Mesendoderm (in vitro differentiated cells): ENCODE data around the gene NAGLU.
A peak's percentile ranks its signal among the peaks of the same experiment; 100 is the strongest.

Experiments
- DNase-seq: peaks from one replicate; pipeline ENCODE4 v3.0.0; 2013
- H2AK5ac ChIP-seq: 2 replicates; pipeline ENCODE4 v1.6.1; 2013; ENCODE audit warnings: low read length, inconsistent platforms
- H2BK120ac ChIP-seq: 2 replicates; pipeline ENCODE4 v1.6.1; 2013; ENCODE audit warnings: low read depth, mild to moderate bottlenecking, low read length, moderate library complexity, mixed read lengths
- H2BK15ac ChIP-seq: replicated peaks from 2 replicates; pipeline ENCODE4 v1.6.1; 2013; ENCODE audit warnings: low read depth, mild to moderate bottlenecking, moderate library complexity
- H2BK5ac ChIP-seq: 2 replicates; pipeline ENCODE4 v1.6.1; 2013; ENCODE audit warnings: low read length, inconsistent platforms
- H3K18ac ChIP-seq: 2 replicates; pipeline ENCODE4 v1.6.1; 2013; ENCODE audit warnings: mild to moderate bottlenecking, low read length, mixed read lengths
- H3K23ac ChIP-seq: one replicate; pipeline ENCODE4 v1.6.1; 2013; ENCODE audit warnings: low read length
- H3K27ac ChIP-seq: 2 replicates; pipeline ENCODE4 v1.5.1; 2013; ENCODE audit warnings: low read depth, mild to moderate bottlenecking, inconsistent platforms, low read length, moderate library complexity
- H3K27me3 ChIP-seq: 2 replicates; pipeline ENCODE4 v1.6.1; 2013; ENCODE audit warnings: low read length, control low read depth, mild to moderate bottlenecking, inconsistent platforms; ENCODE audit not compliant: insufficient read depth, poor library complexity
- H3K36me3 ChIP-seq: 2 replicates; pipeline ENCODE4 v1.6.1; 2013; ENCODE audit warnings: low read length, inconsistent platforms; ENCODE audit not compliant: control insufficient read depth, insufficient read depth
- H3K4ac ChIP-seq: one replicate; pipeline ENCODE4 v1.6.1; 2013; ENCODE audit warnings: low read depth, mild to moderate bottlenecking, low read length, moderate library complexity
- H3K4me1 ChIP-seq: 2 replicates; pipeline ENCODE4 v1.6.1; 2013; ENCODE audit warnings: low read depth, low read length, inconsistent platforms; ENCODE audit not compliant: control insufficient read depth
- H3K4me2 ChIP-seq: 2 replicates; pipeline ENCODE4 v1.6.1; 2013; ENCODE audit warnings: low read length
- H3K4me3 ChIP-seq: 2 replicates; pipeline ENCODE4 v1.5.1; 2013; ENCODE audit warnings: mild to moderate bottlenecking, low read length
- H3K56ac ChIP-seq: one replicate; pipeline ENCODE4 v1.6.1; 2013; ENCODE audit warnings: low read length
- H3K79me1 ChIP-seq: 2 replicates; pipeline ENCODE4 v1.6.1; 2013; ENCODE audit warnings: low read length, inconsistent platforms
- H3K79me2 ChIP-seq: 2 replicates; pipeline ENCODE4 v1.6.1; 2013; ENCODE audit warnings: mild to moderate bottlenecking, low read length; ENCODE audit not compliant: control insufficient read depth, insufficient read depth
- H3K9ac ChIP-seq: 2 replicates; pipeline ENCODE4 v1.6.1; 2013; ENCODE audit warnings: low read length, inconsistent platforms
- H4K5ac ChIP-seq: one replicate; pipeline ENCODE4 v1.6.1; 2013; ENCODE audit warnings: low read length
- H4K8ac ChIP-seq: one replicate; pipeline ENCODE4 v1.6.1; 2013; ENCODE audit warnings: low read depth, mild to moderate bottlenecking, control low read depth, low read length, moderate library complexity
- WGBS: extraction: QIAGEN DNeasy Blood & Tissue Kit; methylation state at CpG from one replicate; pipeline ENCODE4 v1.1.7; 2013; ENCODE audit warnings: low lambda C conversion rate, missing lambda C conversion rate; ENCODE audit not compliant: insufficient coverage; ENCODE audit errors: extremely low coverage; 5-methylcytosine and 5-hydroxymethylcytosine counted together

Gene NAGLU

GRCh38 chr17:42518755-42519545 lies 17.1 kb upstream of the NAGLU start:
- Histone ChIP-seq H3K27me3 (no peaks in the 10 kb centered on the region), H2BK5ac (no peak overlapping the region), H3K9ac (no peak overlapping the region), H3K4me1 (peaks cover 6% of the 10 kb centered on the region), H3K18ac (no peak overlapping the region), H4K5ac (no peak overlapping the region), H3K56ac (no peak overlapping the region), H3K36me3 (peaks cover 3% of the 10 kb centered on the region), H3K79me2 (no peaks in the 10 kb centered on the region), H2AK5ac (no peak overlapping the region), H3K23ac (no peak overlapping the region), H2BK15ac (no peak overlapping the region), H4K8ac (no peak overlapping the region), H3K4me3 (no peak overlapping the region), H3K79me1 (no peaks in the 10 kb centered on the region), H3K4ac (no peak overlapping the region), H3K4me2 (no peak overlapping the region), H2BK120ac (no peak overlapping the region), H3K27ac (peak overlapping the region; percentile 53)
- DNase-seq = no peak
- no CpG with 5 or more reads among the region's 6 CpGs for WGBS

- H3K27me3 ChIP-seq = no peaks in the 10 kb centered on the region
- no peaks in the 10 kb centered on the region for H3K79me2 ChIP-seq
- H3K4me2 ChIP-seq = no peak overlapping the region
- H2BK120ac ChIP-seq = peak overlapping the region; percentile 13
- H3K23ac ChIP-seq = no peak overlapping the region
- H3K56ac ChIP-seq = no peak overlapping the region
- no peak overlapping the region for H3K9ac ChIP-seq
- DNase-seq = peak; percentile 95
- no peak overlapping the region for H3K4me3 ChIP-seq
- no peak overlapping the region for H4K5ac ChIP-seq
- peaks cover 2% of the 10 kb centered on the region for H3K36me3 ChIP-seq
- no peak overlapping the region for H2BK15ac ChIP-seq
- no peak overlapping the region for H4K8ac ChIP-seq
- no peaks in the 10 kb centered on the region for H3K79me1 ChIP-seq
- H3K18ac ChIP-seq = no peak overlapping the region
- peaks cover 6% of the 10 kb centered on the region for H3K4me1 ChIP-seq
- no CpG with 5 or more reads among the region's 12 CpGs for WGBS
- no peak overlapping the region for H3K4ac ChIP-seq
- H3K27ac ChIP-seq = peak overlapping the region; percentile 53
- H2BK5ac ChIP-seq = no peak overlapping the region
- H2AK5ac ChIP-seq = no peak overlapping the region
These were observed 16.2 kb upstream of the NAGLU start for GRCh38 chr17:42519546-42520491.

GRCh38 chr17:42520540-42520951 lies 15.5 kb upstream of the NAGLU start:
- Histone ChIP-seq H2BK120ac (no peak overlapping the region), H3K4me3 (no peak overlapping the region), H3K79me1 (no peaks in the 10 kb centered on the region), H3K23ac (no peak overlapping the region), H3K4me2 (no peak overlapping the region), H3K27ac (peak overlapping the region; percentile 47), H3K79me2 (no peaks in the 10 kb centered on the region), H2BK5ac (no peak overlapping the region), H3K9ac (no peak overlapping the region), H4K5ac (no peak overlapping the region), H3K27me3 (no peaks in the 10 kb centered on the region), H3K4ac (no peak overlapping the region), H3K36me3 (peaks cover 2% of the 10 kb centered on the region), H3K56ac (no peak overlapping the region), H2BK15ac (no peak overlapping the region), H3K18ac (no peak overlapping the region), H4K8ac (no peak overlapping the region), H2AK5ac (no peak overlapping the region), H3K4me1 (peaks cover 6% of the 10 kb centered on the region)
- no CpG with 5 or more reads among the region's 9 CpGs for WGBS
- DNase-seq = peak; percentile 43

- H3K27me3 ChIP-seq = no peaks in the 10 kb centered on the region
- WGBS = no CpG with 5 or more reads among the region's 8 CpGs
- H3K79me1 ChIP-seq = no peaks in the 10 kb centered on the region
- no peak overlapping the region for H3K18ac ChIP-seq
- H3K23ac ChIP-seq = no peak overlapping the region
- no peak overlapping the region for H2AK5ac ChIP-seq
- H2BK120ac ChIP-seq = no peak overlapping the region
- no peak overlapping the region for H3K4me2 ChIP-seq
- H4K8ac ChIP-seq = no peak overlapping the region
- H3K79me2 ChIP-seq = no peaks in the 10 kb centered on the region
- no peak for DNase-seq
- H2BK5ac ChIP-seq = no peak overlapping the region
- no peak overlapping the region for H3K27ac ChIP-seq
- no peak overlapping the region for H4K5ac ChIP-seq
- no peak overlapping the region for H3K56ac ChIP-seq
- H3K4me3 ChIP-seq = no peak overlapping the region
- H3K9ac ChIP-seq = no peak overlapping the region
- no peak overlapping the region for H3K4ac ChIP-seq
- H3K36me3 ChIP-seq = peaks cover 2% of the 10 kb centered on the region
- peaks cover 6% of the 10 kb centered on the region for H3K4me1 ChIP-seq
- no peak overlapping the region for H2BK15ac ChIP-seq
These were observed 15.0 kb upstream of the NAGLU start for GRCh38 chr17:42521036-42521435.

- no CpG with 5 or more reads among the region's 11 CpGs for WGBS
- Histone ChIP-seq H3K79me2 (no peaks in the 10 kb centered on the region), H3K27ac (no peak overlapping the region)
These were observed 14.3 kb upstream of the NAGLU start for GRCh38 chr17:42521666-42522262.

More at GRCh38 chr17:42521666-42522262, 14.3 kb upstream of the NAGLU start:
- no peak overlapping the region for H3K4me2 ChIP-seq
- H3K23ac ChIP-seq = no peak overlapping the region
- no peak overlapping the region for H4K8ac ChIP-seq
- H2BK5ac ChIP-seq = no peak overlapping the region
- H3K36me3 ChIP-seq = peaks cover 2% of the 10 kb centered on the region
- no peak overlapping the region for H2BK120ac ChIP-seq
- no peak overlapping the region for H2AK5ac ChIP-seq
- H3K79me1 ChIP-seq = no peaks in the 10 kb centered on the region
- H3K4ac ChIP-seq = no peak overlapping the region
- no peak overlapping the region for H3K4me3 ChIP-seq
- H3K9ac ChIP-seq = no peak overlapping the region
- H4K5ac ChIP-seq = no peak overlapping the region
- H3K4me1 ChIP-seq = peaks cover 6% of the 10 kb centered on the region
- H3K56ac ChIP-seq = no peak overlapping the region
- DNase-seq = no peak
- no peak overlapping the region for H2BK15ac ChIP-seq
- H3K27me3 ChIP-seq = no peaks in the 10 kb centered on the region
- no peak overlapping the region for H3K18ac ChIP-seq
